ENCODE data around the gene SS18.

SS18 gene

GRCh38 chr18:26071020-26071419 lies 19.4 kb downstream of the SS18 start:
- DNase-seq, result no peak

- DNase-seq, result no peak
These were observed 31.1 kb downstream of the SS18 start for GRCh38 chr18:26059357-26059756.

GRCh38 chr18:26057344-26057773 lies 33.1 kb downstream of the SS18 start:
- DNase-seq, result peak; percentile 18

GRCh38 chr18:26056291-26056690 lies 34.1 kb downstream of the SS18 start:
- no peak for DNase-seq

- no peak for DNase-seq
These were observed 37.9 kb downstream of the SS18 start for GRCh38 chr18:26052505-26052904.

- no peak for DNase-seq
These were observed 38.6 kb downstream of the SS18 start for GRCh38 chr18:26051843-26052242.

- DNase-seq, result no peak
These were observed 43.9 kb downstream of the SS18 start for GRCh38 chr18:26046419-26047077.

GRCh38 chr18:26044807-26045206 lies 45.6 kb downstream of the SS18 start:
- no peak for DNase-seq

- DNase-seq, result no peak
These were observed 50.3 kb downstream of the SS18 start for GRCh38 chr18:26040051-26040656.

- no peak for DNase-seq
These were observed 51.2 kb downstream of the SS18 start for GRCh38 chr18:26039203-26039602.

GRCh38 chr18:26036635-26037034 lies 53.8 kb downstream of the SS18 start:
- DNase-seq, result no peak

GRCh38 chr18:26034850-26035497 lies 55.4 kb downstream of the SS18 start:
- DNase-seq, result no peak

- DNase-seq, result no peak
These were observed 67.8 kb downstream of the SS18 start for GRCh38 chr18:26022585-26022984.

- no peak for DNase-seq
These were observed 69.2 kb downstream of the SS18 start for GRCh38 chr18:26021061-26021754.

GRCh38 chr18:26017929-26018328 lies 72.5 kb downstream of the SS18 start:
- no peak for DNase-seq

GRCh38 chr18:26014462-26014861 lies 76.0 kb downstream of the SS18 start:
- DNase-seq, result no peak

GRCh38 chr18:26008619-26009018 lies 81.8 kb downstream of the SS18 start:
- DNase-seq, result no peak

- no peak for DNase-seq
These were observed 82.3 kb downstream of the SS18 start for GRCh38 chr18:26008096-26008495.

GRCh38 chr18:26005950-26006349 lies 84.5 kb downstream of the SS18 start:
- DNase-seq, result no peak

- no peak for DNase-seq
These were observed 85.6 kb downstream of the SS18 start for GRCh38 chr18:26004832-26005231.

GRCh38 chr18:26003817-26004216 lies 86.6 kb downstream of the SS18 start:
- DNase-seq, result no peak

GRCh38 chr18:26003356-26003755 lies 87.1 kb downstream of the SS18 start:
- DNase-seq, result no peak

GRCh38 chr18:26002375-26002910 lies 88.0 kb downstream of the SS18 start:
- no peak for DNase-seq

- no peak for DNase-seq
These were observed 92.0 kb downstream of the SS18 start for GRCh38 chr18:25998461-25998860.
